NCI-H1105 treated with DMSO at 0.1 percent for 48 hours (cell line): ENCODE measurements around the gene PGD.
A peak's percentile ranks its signal among the peaks of the same experiment; 100 is the strongest.

Experiments used
- DNase-seq: peaks from one replicate; lab custom pipeline; 2025; lab: John Stamatoyannopoulos, UW

PGD gene

GRCh38 chr1:10398734-10399443 is at the start of gene PGD:
Gene PGD (plus strand): TSS chr1:10399064. CDS start chr1:10399118, 54 bp downstream.
- peak; percentile 97 for DNase-seq

- DNase-seq = no peak
Observed at GRCh38 chr1:10353282-10353681, 45.6 kb upstream of the PGD start.

DNA sequence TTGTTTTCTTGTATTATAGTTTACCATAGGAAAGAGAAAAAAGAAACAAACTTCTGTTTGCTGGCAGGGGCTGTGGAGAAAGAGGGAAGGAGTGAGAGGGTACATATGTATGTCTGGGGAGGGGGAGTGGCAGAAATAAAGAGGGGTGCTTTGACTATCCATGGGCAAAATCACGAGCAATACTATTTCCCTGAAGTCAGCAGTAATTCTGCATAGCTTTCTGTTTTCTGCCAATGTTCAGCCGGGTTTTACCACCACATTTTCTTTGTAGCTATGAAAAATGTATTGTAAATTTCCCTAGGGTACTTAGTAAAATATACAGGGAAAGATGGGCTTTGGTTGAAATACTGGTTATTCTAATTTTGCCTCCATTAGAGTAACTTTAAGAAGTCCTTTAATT is 45.2 kb upstream of the PGD start:
- DNase-seq = no peak

DNA sequence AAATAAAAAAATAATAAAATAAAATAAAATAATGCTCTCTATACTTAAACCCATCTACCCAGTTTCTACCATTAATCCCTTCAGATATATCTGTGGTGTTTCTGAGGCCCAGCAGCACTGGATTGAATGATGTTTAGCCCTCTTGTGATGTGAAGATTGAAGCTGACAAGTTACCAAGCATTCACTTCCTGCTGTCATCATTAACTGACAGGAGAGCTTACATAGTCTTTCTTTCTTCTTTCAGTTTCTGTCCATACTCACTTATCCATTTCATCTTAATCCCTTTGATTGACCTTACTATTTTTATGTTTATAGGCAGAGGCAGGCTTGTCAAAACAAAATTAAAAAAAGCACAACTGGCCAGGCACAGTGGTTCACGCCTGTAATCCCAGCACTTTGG is 38.8 kb upstream of the PGD start:
- DNase-seq = no peak

DNA sequence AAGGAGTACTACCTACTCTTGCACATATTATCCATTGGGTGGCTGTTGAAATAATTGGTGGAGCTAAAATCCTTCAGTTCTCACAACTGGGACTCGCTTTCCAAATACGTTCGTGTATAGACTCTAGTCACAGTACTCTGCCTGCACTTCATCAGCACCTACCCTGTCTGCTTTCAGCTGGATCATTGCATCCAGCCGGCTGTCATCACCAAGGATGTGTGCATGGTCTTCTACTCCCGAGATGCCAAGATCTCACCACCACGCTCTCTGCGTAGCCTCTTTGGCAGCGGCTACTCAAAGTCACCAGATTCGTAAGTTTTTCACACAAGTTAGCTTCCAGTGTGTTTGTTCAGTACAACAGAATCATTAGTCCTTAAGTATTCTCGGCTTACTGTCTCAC is 37.3 kb upstream of the PGD start:
- no peak for DNase-seq

DNA sequence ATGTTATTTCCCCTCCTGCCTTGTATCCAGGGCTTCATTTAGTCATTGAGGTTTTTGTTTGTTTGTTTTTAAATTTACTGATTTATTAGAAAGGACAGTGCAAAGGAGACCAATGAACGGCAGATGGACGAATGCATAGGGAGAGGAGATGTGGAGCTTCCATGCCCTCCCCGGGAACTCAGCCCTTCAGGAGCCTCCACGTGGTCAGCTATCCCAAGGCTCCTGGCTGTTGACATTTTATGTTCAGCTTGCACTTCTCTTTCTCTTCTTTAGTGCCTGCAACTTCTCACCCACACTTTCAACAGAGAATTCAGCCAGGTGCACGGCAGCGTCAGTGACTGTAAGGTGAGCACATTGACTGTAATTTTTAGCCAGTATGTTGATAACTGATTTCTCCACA is 30.7 kb upstream of the PGD start:
- no peak for DNase-seq

DNA sequence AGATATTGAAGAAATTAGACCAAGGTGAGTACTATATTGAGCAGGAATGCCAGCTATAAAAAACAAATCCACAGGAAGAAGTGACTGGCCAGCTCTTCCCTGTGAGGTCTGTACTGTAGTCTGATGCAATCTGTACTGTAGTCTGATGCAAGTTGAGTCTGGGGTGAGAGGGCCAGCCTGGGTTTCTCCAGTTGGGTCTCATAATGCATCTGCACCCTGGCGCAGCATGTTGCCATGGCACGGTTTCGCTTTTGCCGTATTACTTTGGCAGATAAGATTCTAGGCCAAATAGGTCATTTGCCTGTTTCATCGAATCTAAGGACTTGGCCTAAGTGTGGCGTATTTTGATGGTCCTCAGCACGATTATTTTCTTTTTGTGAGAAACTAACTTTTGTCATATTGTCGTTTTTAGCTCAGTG is 24.4 kb upstream of the PGD start:
- DNase-seq = no peak

DNA sequence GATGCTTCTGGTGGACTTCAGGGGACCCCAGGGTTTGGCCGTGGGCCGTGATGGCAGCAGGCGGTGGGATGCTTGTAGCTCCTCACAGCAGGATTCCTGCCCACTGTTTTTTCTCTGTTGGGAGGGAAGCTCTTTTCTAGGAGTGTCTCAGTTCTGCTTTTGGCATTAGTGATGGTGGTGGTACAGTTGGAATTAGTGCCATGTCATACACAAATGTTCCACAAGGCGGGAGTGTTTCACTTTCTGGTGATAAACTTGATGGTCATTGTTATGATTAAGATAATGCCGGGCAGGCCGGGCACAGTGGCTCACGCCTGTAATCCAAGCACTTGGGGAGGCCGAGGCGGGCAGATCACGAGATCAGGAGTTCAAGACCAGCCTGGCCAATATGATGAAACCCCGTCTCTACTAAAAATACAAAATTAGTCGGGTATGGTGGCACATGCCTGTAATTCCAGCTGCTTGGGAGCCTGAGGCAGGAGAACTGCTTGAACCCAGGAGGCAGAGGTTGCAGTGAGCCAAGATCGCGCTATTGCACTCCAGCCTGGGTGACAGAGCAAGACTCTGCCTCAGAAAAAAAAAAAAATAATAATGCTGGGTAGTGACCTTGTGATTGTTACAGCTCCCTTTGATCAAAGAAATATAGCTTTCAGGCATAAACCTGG is 21.4 kb upstream of the PGD start:
- DNase-seq = peak; percentile 30

DNA sequence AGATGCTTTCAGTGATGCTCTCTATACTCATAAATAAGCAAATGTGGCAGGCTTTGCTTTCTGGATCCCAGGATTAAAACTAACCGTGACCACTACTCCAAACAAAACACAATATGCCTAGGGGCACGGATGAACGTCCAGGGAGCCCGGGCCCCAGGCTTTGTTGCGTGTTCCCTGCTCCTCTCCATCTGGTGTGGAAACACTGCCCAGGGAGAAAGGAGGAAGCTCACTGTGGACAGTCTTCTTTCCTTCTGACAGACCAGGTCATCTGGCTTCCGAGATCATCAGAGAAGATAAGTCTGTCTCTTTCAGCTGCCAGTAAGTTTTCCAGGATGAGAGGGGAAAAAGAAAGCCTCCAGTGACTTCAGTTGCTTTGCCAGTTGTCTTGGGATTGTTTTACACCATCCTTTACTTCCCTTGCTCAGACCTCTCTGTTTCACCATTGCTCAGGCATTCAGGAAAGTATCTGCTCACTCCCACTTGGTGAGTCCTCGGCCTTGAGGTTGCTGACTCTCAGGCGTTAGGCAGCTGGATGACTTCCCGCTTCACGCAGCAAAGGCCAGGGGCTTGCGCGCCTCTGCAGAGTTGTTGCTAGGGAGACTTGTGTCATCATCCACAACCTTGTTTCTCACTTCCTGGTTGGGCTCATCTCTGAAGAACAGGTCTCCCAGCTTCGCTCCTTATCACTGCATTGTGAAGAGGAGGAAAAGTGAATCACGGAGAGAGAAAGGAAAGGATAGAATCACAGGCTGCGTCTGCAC is 20.6 kb upstream of the PGD start:
- DNase-seq = no peak

DNA sequence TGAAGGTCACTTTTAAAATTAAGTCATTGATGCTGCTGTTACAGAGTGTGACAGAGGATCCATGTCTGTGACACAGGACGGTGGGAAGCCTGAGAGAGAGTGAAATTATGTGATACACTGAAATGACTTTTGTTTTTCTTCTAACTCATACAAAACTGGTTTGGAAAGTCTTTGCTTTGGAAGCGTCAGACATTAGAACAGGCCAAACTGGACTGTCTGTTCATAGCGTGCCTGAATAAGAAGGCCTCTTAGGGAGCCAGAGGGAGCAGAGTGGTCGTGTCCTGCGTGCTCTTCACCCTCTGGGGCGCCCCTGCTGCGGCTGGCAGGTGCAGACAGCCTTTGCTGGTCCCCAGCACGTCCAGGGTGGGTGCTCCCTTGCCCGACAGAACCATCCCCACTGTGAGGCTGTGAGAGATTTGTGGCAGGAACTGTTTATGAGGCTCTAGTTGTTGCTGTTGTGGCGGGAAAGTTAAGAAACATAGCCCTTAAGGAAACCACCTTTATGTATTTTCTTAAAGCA is 19.7 kb upstream of the PGD start:
- no peak for DNase-seq

DNA sequence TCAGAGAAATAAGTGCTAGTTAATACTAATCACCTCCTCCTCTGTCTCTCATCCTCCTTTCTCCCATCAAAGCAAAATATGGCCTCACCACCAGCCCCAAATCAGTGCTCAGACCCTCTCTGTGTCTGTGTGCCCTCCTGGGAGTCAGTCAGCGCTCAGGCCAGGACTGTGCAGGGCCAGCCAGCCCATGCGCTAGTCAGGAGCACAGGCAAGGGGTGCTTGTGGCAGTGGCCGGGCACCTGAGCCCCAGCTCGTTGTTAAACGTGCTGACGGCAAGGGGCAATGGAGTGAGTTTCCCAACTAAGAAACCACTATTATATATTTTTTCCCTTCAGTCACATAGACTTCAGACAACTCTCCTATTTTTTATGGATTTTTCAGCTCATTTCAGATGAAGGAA is 19.2 kb upstream of the PGD start:
- DNase-seq = no peak

DNA sequence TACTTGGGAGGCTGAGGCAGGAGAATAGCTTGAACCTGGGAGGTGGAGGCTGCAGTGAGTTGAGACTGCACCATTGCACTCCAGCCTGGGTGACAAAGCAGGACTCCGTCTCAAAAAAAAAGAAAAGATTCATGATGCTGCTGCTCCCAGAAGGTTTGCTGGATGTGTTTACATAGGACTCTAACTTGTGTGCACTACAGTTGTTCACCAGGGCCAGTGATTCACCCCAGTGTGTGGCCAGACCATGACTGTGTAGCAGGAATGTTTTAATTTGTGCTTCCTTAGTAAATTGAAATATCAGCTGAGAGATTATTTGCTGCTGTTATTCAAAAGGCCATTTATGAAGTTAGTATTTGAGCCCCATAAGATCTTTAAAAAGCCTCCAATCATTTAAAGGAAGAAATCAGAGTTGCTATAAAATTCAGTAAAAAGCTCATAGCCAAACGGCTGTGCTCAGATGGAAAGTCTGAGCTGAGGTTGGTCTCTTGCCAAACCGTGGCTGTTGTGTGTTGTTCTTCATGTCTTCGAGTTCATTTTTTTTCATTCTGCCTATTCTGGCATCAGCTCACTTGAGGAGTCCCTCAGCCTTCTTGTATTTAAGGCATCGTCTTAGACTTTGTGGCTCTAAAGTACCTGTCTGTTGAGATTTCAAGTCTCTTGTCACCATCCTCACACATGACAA is 18.1 kb upstream of the PGD start:
- DNase-seq = no peak

GRCh38 chr1:10383630-10384029 is 15.2 kb upstream of the PGD start:
- DNase-seq = no peak

DNA sequence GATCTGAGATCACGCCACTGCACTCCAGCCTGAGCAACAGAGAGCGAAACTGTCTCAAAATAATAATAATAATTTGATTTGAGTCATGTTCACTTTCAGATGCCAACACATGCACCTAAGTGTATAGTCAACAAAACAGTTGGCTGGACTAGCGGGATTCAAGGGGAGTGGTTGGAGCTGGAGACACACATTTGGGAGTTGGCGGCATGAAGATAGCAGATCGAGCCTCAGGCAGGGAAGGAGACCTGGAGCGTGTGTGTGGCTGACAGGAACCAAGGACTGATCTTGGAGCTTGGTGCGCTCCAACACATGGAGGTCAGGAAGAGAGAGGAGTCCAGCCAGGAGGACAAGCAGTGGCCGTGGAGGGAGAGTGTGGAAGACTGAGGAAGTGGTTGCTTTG is 14.6 kb upstream of the PGD start:
- no peak for DNase-seq

GRCh38 chr1:10386761-10387676 is 11.8 kb upstream of the PGD start:
- DNase-seq = no peak

GRCh38 chr1:10387677-10388386 is 11.0 kb upstream of the PGD start:
- no peak for DNase-seq

- DNase-seq = no peak
Observed at GRCh38 chr1:10388387-10388715, 10.5 kb upstream of the PGD start.

- peak; percentile 22 for DNase-seq
Observed at GRCh38 chr1:10389271-10389973, 9.4 kb upstream of the PGD start.

DNA sequence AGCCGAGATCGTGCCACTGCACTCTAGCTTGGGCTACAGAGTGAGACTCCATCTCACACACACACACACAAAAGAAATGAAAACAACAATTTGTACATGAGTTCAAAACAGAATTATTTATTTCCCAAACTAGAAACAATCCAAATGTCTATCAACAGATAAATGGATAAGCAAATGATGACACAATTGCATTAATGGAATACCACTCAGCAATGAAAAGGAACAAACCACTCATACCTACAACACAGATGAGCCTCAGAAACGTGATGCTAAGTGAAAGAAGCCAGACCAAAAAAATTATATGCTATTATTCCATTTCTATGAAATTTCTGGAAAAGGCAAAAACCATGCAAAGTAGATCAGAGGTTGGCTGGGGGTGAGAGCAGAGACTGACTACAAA is 2.0 kb upstream of the PGD start:
- no peak for DNase-seq

DNA sequence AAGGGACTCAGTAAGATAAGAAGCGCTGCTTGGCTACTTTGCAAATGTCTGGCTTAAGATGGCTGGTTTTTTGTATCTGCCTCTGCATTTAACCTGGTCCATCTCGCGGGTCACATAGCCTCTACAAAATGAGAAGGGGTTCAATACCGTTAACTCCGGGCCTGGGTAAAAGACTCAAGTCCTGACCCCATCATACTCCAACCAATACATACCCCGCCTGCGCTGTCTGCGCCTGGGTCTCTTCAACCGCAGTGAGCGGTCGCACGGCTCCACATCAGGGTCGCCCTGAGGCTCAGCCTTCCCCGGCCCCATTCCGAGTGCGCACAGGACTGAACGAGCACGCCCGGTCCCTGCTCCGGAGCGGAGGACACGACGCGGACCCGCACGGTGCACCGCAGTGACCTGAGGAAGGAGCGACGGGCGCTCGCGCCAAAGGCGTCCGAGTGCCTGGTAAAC is 558 bp upstream of the PGD start:
- no peak for DNase-seq
